DMS114 treated with DMSO at 0.1 percent for 48 hours (cell line): Measurements from ENCODE around the gene TRIM33.
"Not testable (repeated sequence)": the region's sequence is repeated elsewhere in the genome, so short reads cannot be mapped to it uniquely, and the experiment has no call there.

Source experiments
- DNase-seq: peaks from one replicate; lab custom pipeline; 2025; ENCODE audit not compliant: unreplicated experiment; lab: John Stamatoyannopoulos, UW

The TRIM33 gene

GRCh38 chr1:114428083-114428754 lies 82.8 kb downstream of the TRIM33 start:
- peak; percentile 25 for DNase-seq

- DNase-seq = no peak
Observed at GRCh38 chr1:114427612-114428011, 83.4 kb downstream of the TRIM33 start.

GRCh38 chr1:114423455-114423854 lies 87.5 kb downstream of the TRIM33 start:
- no peak for DNase-seq

GRCh38 chr1:114418948-114419347 lies 92.1 kb downstream of the TRIM33 start:
- DNase-seq = not testable (repeated sequence)

GRCh38 chr1:114397601-114398000 lies 113.4 kb downstream of the TRIM33 start:
- no peak for DNase-seq

GRCh38 chr1:114395863-114396262 lies 115.1 kb downstream of the TRIM33 start:
- DNase-seq = no peak

- DNase-seq = no peak
Observed at GRCh38 chr1:114390960-114391359, 120.0 kb downstream of the TRIM33 start.

- DNase-seq = no peak
Observed at GRCh38 chr1:114390361-114390760, 120.6 kb downstream of the TRIM33 start.

- DNase-seq = no peak
Observed at GRCh38 chr1:114388432-114389003, 122.5 kb downstream of the TRIM33 start.

GRCh38 chr1:114387585-114387984 lies 123.4 kb downstream of the TRIM33 start:
- not testable (repeated sequence) for DNase-seq

GRCh38 chr1:114387010-114387360 lies 124.0 kb downstream of the TRIM33 start:
- no peak for DNase-seq

- DNase-seq = no peak
Observed at GRCh38 chr1:114386129-114387009, 124.6 kb downstream of the TRIM33 start.

- DNase-seq = no peak
Observed at GRCh38 chr1:114384922-114385321, 126.1 kb downstream of the TRIM33 start.

GRCh38 chr1:114379987-114380386 lies 131.0 kb downstream of the TRIM33 start:
- no peak for DNase-seq

- no peak for DNase-seq
Observed at GRCh38 chr1:114379358-114379757, 131.6 kb downstream of the TRIM33 start.

GRCh38 chr1:114377356-114377755 lies 133.6 kb downstream of the TRIM33 start:
- no peak for DNase-seq

- no peak for DNase-seq
Observed at GRCh38 chr1:114369930-114370329, 141.1 kb downstream of the TRIM33 start.

- not testable (repeated sequence) for DNase-seq
Observed at GRCh38 chr1:114369266-114369919, 141.6 kb downstream of the TRIM33 start.

GRCh38 chr1:114368560-114369255 lies 142.3 kb downstream of the TRIM33 start:
- DNase-seq = no peak

GRCh38 chr1:114367810-114368209 lies 143.2 kb downstream of the TRIM33 start:
- no peak for DNase-seq

GRCh38 chr1:114363230-114363629 lies 147.8 kb downstream of the TRIM33 start:
- not testable (repeated sequence) for DNase-seq
